Measurements from ENCODE around the gene AMIGO1.

- TF ChIP-seq CTCF (conservative IDR thresholded peaks at IDR 0.05; ENCODE audit: low read depth, low read length) = no peak
- TF ChIP-seq EZH2 (IDR thresholded peaks at IDR 0.05; ENCODE audit: low read length, unreplicated experiment) = no peak
- TF ChIP-seq EZH2phosphoT487 (IDR thresholded peaks at IDR 0.05; ENCODE audit: borderline replicate concordance, low read length) = no peak
These were observed 12.5 kb upstream of the AMIGO1 start for GRCh38 chr1:109522026-109522425.
